ENCODE data around the gene CBX4.
A peak's percentile ranks its signal among the peaks of the same experiment; 100 is the strongest.

Gene CBX4

DNA sequence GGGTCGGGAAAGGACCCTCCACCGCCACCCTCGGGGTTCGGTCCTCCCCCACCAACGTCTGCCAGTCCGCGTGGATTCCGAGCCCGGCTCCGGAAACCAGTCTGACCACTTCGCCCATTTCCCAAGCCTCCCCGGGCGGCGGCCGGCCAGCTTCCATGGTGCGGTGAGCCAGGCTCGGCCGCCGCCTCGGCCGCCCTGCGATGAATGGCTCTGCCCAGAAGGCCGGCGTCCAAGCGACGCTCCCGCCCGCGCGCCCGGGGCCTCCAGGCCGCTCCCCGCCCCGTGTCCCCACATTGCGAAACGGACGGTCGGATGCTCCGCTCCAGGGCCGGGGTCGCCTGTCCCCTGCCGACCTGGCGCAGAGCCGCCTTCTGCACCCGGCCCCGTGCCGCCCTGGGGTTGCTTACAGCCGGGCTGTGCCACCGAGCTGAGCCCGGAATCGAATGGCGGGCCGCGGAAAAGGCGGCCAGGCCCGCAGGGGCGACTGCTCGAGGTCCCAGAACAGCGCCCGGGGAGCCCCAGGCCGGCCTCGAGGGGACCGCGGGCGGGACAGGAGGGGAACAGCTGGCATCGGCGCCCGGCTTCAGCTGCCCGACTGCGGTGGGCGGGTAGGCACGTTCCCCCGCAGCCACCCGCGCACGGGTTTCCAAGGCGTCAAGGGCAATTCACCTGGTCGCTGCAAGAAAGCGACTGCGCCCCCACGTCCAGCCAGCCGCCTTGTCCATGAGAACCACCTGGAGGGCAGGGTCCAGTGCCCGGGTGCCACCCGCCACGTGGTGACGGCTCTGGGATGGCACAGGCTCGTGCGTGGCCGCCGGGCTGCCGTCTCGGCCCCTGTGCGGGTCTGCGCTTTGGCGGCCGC is 24.0 kb downstream of the CBX4 start:
- DNase-seq (ENCODE audit: low read depth in 2 of 2) = peak; percentile 45 to 51
- TF ChIP-seq, protein P1, sequence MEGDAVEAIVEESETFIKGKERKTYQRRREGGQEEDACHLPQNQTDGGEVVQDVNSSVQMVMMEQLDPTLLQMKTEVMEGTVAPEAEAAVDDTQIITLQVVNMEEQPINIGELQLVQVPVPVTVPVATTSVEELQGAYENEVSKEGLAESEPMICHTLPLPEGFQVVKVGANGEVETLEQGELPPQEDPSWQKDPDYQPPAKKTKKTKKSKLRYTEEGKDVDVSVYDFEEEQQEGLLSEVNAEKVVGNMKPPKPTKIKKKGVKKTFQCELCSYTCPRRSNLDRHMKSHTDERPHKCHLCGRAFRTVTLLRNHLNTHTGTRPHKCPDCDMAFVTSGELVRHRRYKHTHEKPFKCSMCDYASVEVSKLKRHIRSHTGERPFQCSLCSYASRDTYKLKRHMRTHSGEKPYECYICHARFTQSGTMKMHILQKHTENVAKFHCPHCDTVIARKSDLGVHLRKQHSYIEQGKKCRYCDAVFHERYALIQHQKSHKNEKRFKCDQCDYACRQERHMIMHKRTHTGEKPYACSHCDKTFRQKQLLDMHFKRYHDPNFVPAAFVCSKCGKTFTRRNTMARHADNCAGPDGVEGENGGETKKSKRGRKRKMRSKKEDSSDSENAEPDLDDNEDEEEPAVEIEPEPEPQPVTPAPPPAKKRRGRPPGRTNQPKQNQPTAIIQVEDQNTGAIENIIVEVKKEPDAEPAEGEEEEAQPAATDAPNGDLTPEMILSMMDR (IDR thresholded peaks at IDR 0.05; ENCODE audit: low read depth, low read length) = no peak
- peak overlapping the region in 1 of 2 donors; percentile 28 for H3K4me3 ChIP-seq (replicated peaks in 1 of 2; ENCODE audit: low read depth in 2 of 2, low read length in 2 of 2)

DNA sequence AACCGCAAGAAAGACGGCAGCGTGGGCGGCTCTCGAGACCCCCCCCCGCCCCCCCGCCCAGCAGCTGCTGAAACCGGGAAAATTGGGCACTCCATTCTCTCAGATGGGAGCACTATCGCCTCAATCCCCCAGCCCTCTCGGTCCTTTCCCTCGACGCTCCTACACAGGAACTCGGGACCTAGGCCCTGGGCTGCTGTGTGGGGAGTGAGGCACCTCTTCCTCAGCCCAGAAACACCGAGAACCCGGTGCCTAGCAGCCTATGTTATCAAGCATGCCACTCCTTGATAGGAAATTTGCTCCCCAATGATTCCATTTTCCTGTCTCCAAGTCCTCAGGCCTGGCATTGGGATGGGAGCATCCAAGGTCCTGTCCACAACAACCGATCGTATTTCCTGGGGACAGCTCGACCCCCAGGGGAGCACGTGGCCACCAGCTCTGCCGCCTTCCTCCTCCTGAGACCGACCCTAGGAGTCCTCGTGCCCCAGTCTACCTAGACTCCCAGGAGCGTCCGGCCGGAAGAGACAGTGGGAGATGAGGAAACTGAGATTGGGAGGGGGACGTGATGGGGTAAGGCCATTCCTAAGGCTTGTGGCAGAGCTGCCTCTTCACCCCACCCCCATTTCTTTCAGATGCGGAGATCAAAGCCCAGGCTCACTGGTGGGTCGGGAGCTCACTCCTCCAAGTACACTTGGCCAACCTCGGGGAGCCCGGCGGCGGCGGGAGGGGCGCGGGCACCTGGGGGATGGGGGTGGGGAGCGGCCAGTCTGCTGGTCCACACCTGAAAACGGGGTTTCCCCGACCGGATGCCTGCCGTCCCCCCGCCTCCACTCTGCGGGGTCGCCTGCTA is 24.9 kb downstream of the CBX4 start:
- TF ChIP-seq, protein P1 (IDR thresholded peaks at IDR 0.05; ENCODE audit: low read depth, low read length) = no peak
- no peak overlapping the region for H3K4me3 ChIP-seq (replicated peaks in 1 of 2; ENCODE audit: low read depth in 2 of 2, low read length in 2 of 2)
- no peak for DNase-seq (ENCODE audit: low read depth in 2 of 2)

DNA sequence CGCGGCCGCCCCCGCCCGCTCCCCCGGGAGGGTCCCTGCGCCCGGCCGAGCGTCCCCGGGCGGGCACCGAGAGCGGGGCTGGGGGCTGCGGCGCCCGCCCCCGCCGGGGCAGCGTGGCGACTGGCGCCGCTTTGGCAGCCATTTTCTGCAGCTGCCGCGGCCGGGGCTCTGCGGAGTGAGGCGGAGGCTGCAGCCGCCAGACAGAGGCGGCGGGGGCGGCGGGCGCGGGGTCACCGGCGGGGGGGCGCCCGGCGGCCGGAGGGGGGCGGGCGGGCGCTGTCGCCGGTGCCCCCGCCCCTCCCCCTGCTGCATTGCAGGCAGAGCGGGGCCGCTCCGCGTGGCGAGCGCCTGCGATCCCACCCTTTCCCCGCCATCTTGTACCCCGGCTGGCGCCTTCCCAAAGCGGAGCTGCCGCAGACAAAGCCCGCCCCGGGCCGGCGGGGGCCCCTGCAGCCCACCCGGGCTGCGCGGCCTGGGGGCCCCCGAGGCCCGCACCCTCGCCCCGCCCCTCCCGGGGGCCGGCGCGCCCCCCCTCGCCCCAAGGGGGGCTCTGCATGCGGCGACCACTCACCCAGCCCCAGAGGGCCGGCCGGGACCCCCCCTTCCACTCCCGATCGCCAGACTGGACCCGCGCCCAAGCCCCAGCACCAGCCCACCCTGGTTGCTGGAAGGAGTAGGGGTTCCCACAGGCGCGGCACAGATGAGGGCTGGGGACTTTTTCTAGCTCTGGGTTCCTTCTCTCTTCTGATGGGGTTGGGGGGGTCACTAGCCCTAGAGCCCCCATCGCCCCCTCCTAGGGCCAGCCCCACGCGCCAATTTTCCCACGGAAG is 25.7 kb downstream of the CBX4 start:
- TF ChIP-seq, protein P1 (IDR thresholded peaks at IDR 0.05; ENCODE audit: low read depth, low read length) = no peak
- peak overlapping the region; percentile 17 to 36 for H3K4me3 ChIP-seq (replicated peaks in 1 of 2; ENCODE audit: low read depth in 2 of 2, low read length in 2 of 2)

DNA sequence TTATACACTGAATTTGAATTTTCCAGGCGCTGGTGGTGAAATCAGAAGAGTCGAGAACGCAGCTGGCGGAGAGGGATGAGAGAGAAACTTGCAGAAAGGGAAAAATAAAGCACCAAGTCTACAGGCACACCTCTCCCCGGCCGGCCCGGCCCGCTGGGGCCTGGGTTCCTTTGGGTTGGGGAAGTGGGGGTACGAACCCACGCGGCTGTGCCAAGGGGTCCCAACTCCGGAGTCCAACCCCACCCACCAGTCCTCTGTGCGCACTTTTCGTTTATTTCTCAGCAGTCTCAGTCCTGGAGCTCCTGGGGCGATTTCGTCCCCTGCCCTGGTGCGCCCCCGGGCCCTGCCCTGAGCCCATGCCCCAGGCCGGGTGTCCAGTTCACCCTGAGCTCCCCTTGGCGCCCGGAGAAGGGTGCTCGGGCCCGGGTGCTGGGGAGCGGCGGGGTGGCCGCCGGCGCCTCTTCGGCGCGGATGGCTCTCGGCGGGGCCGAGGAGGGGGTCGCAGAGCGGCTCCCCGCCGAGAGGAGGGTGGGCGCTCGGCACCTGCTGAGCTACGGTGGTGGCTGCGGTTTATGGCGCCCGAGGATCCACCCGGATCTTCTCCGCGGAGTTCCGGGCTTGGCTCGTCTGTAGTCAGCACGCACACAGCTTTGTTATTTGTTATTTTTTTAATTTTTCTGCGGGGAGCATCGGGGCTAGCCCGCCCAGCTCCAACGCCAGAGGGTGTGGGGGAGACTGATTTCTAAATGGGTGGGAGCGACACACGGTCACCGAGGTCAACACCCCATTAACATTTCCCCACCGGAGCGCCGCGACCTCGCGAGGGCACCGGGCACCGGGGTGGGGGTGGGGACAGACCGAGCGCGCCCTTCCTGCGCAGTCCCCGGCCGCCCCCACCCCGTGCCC is 26.6 kb downstream of the CBX4 start:
- peak overlapping the region; percentile 17 to 36 for H3K4me3 ChIP-seq (replicated peaks in 1 of 2; ENCODE audit: low read depth in 2 of 2, low read length in 2 of 2)
- no peak for DNase-seq (ENCODE audit: low read depth in 2 of 2)
- TF ChIP-seq, protein P1 (IDR thresholded peaks at IDR 0.05; ENCODE audit: low read depth, low read length) = no peak

More for the DNA sequence above, 25.7 kb downstream of the CBX4 start:
- DNase-seq (ENCODE audit: low read depth in 2 of 2) = no peak

DNA sequence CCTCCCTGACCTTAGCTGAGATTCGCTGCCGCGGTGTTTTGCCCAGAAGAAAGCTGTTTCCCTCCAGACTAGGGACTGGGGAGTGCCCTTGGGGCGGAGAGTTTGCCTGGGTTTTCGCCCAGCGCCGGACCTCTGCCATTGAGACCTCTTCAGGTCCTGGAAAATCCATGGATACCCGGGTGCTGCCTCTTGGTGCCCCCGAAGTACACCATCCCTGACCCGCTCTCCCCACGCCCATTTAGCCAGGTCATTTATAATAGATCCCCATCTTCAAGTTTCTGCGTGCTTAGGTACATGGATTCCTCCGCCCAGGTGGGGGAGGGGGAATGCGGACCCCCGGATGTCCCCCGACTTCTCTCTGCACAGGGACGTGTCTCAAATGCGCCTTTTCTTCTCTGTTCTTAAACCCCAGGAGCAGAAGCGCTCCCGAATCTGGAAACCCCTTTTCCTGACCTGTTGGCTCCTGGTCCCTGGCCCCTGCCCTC is 27.3 kb downstream of the CBX4 start:
- no peak for DNase-seq (ENCODE audit: low read depth in 2 of 2)
- TF ChIP-seq, protein P1 (IDR thresholded peaks at IDR 0.05; ENCODE audit: low read depth, low read length) = no peak
- H3K4me3 ChIP-seq (replicated peaks in 1 of 2; ENCODE audit: low read depth in 2 of 2, low read length in 2 of 2) = no peak overlapping the region

Data from cardiac fibroblast (primary cell).